Measurements from ENCODE around the gene TMEM120A. TPM values are rescaled to one million over a fixed set of nuclear protein-coding genes. Genes with fewer than 3 reads are reported as not detected.

The TMEM120A gene
- total RNA-seq, 1 experiment from 2014 or later: 17.9 TPM

- Histone ChIP-seq H3K9ac (ENCODE audit: low read length) (no peak overlapping the region), H2AFZ (ENCODE audit: low read length) (no peak overlapping the region), H3K9me2 (replicated peaks; ENCODE audit: low read length) (no peaks in the 10 kb centered on the region), H3K4me3 (ENCODE audit: low read length) (no peak overlapping the region), H3F3A (ENCODE audit: low read length, unreplicated experiment) (no peaks in the 10 kb centered on the region), H3K9me3 (ENCODE audit: low read length) (no peaks in the 10 kb centered on the region), H3K79me2 (ENCODE audit: low read length) (no peaks in the 10 kb centered on the region), H3K27me3 (ENCODE audit: low read length) (no peaks in the 10 kb centered on the region), H3K4me2 (ENCODE audit: low read length) (no peak overlapping the region), H3K27ac (ENCODE audit: low read length) (no peak overlapping the region), H4K20me1 (ENCODE audit: low read length) (no peaks in the 10 kb centered on the region), H3K36me3 (ENCODE audit: low read depth, low read length) (no peaks in the 10 kb centered on the region), H3K4me1 (ENCODE audit: insufficient read depth, low read length) (no peaks in the 10 kb centered on the region)
- DNase-seq: no peak
- CTCF ChIA-PET: interaction anchor here (0.6 kb wide), 1 partner anchor 48 kb away, joined by 3 read pairs; no protein-coding TSS in a partner anchor
- BruUV-seq (replicated peaks): no TSS peak
- no peak for ATAC-seq
- intact Hi-C loops (cut with micrococcal nuclease): no loop called here
- POLR2A ChIA-PET (ENCODE audit: unreplicated experiment): no interaction called here
- TF ChIP-seq CTCF (conservative IDR thresholded peaks at IDR 0.05; ENCODE audit: low read depth, low read length) (no peak), EZH2phosphoT487 (IDR thresholded peaks at IDR 0.05; ENCODE audit: borderline replicate concordance, low read length) (no peak), EZH2 (IDR thresholded peaks at IDR 0.05; ENCODE audit: low read length, unreplicated experiment) (no peak)
Observed at GRCh38 chr7:75967055-75967454, 27.3 kb downstream of the TMEM120A start.

- Histone ChIP-seq H3K27ac (ENCODE audit: low read length) (no peak overlapping the region), H3K9me3 (ENCODE audit: low read length) (no peaks in the 10 kb centered on the region), H3F3A (ENCODE audit: low read length, unreplicated experiment) (no peaks in the 10 kb centered on the region), H3K36me3 (ENCODE audit: low read depth, low read length) (no peaks in the 10 kb centered on the region), H3K27me3 (ENCODE audit: low read length) (no peaks in the 10 kb centered on the region), H3K4me1 (ENCODE audit: insufficient read depth, low read length) (no peaks in the 10 kb centered on the region), H3K9ac (ENCODE audit: low read length) (no peak overlapping the region), H3K9me2 (replicated peaks; ENCODE audit: low read length) (no peaks in the 10 kb centered on the region), H3K4me3 (ENCODE audit: low read length) (no peak overlapping the region), H4K20me1 (ENCODE audit: low read length) (no peaks in the 10 kb centered on the region), H2AFZ (ENCODE audit: low read length) (no peak overlapping the region), H3K79me2 (ENCODE audit: low read length) (no peaks in the 10 kb centered on the region), H3K4me2 (ENCODE audit: low read length) (no peak overlapping the region)
- CTCF ChIA-PET: no interaction called here
- intact Hi-C loops (cut with micrococcal nuclease): no loop called here
- TF ChIP-seq EZH2phosphoT487 (IDR thresholded peaks at IDR 0.05; ENCODE audit: borderline replicate concordance, low read length): no peak
- TF ChIP-seq CTCF (conservative IDR thresholded peaks at IDR 0.05; ENCODE audit: low read depth, low read length): no peak
- TF ChIP-seq EZH2 (IDR thresholded peaks at IDR 0.05; ENCODE audit: low read length, unreplicated experiment): no peak
- BruUV-seq (replicated peaks): no TSS peak
- no peak for DNase-seq
- ATAC-seq: no peak
- POLR2A ChIA-PET (ENCODE audit: unreplicated experiment): no interaction called here
Observed at GRCh38 chr7:75966190-75966961, 28.0 kb downstream of the TMEM120A start.

- Histone ChIP-seq H3K27ac (ENCODE audit: low read length) (no peak overlapping the region), H3K4me1 (ENCODE audit: insufficient read depth, low read length) (no peaks in the 10 kb centered on the region), H3K9ac (ENCODE audit: low read length) (no peak overlapping the region), H3K9me3 (ENCODE audit: low read length) (no peaks in the 10 kb centered on the region), H3K36me3 (ENCODE audit: low read depth, low read length) (no peaks in the 10 kb centered on the region), H3K79me2 (ENCODE audit: low read length) (no peaks in the 10 kb centered on the region), H3K27me3 (ENCODE audit: low read length) (no peaks in the 10 kb centered on the region), H3K4me3 (ENCODE audit: low read length) (no peak overlapping the region), H2AFZ (ENCODE audit: low read length) (no peak overlapping the region), H4K20me1 (ENCODE audit: low read length) (no peaks in the 10 kb centered on the region), H3F3A (ENCODE audit: low read length, unreplicated experiment) (no peaks in the 10 kb centered on the region), H3K4me2 (ENCODE audit: low read length) (no peak overlapping the region), H3K9me2 (replicated peaks; ENCODE audit: low read length) (no peaks in the 10 kb centered on the region)
- intact Hi-C loops (cut with micrococcal nuclease): no loop called here
- ChIA-PET CTCF (no interaction called here), POLR2A (ENCODE audit: unreplicated experiment) (no interaction called here)
- ATAC-seq: no peak
- TF ChIP-seq EZH2phosphoT487 (IDR thresholded peaks at IDR 0.05; ENCODE audit: borderline replicate concordance, low read length): no peak
- no peak for TF ChIP-seq CTCF (conservative IDR thresholded peaks at IDR 0.05; ENCODE audit: low read depth, low read length)
- TF ChIP-seq EZH2 (IDR thresholded peaks at IDR 0.05; ENCODE audit: low read length, unreplicated experiment): no peak
- BruUV-seq (replicated peaks): no TSS peak
- DNase-seq: no peak
Observed at GRCh38 chr7:75965617-75966016, 28.8 kb downstream of the TMEM120A start.

Measured in PC-3 (cell line).